Superior temporal gyrus (tissue), 1 donor: Measurements from ENCODE around the gene TTC28.

ENCODE experiments used
- DNase-seq: peaks from one replicate; pipeline ENCODE4 v3.0.0-alpha.2; 2016; ENCODE audit errors: extremely low spot score

Gene TTC28

DNA sequence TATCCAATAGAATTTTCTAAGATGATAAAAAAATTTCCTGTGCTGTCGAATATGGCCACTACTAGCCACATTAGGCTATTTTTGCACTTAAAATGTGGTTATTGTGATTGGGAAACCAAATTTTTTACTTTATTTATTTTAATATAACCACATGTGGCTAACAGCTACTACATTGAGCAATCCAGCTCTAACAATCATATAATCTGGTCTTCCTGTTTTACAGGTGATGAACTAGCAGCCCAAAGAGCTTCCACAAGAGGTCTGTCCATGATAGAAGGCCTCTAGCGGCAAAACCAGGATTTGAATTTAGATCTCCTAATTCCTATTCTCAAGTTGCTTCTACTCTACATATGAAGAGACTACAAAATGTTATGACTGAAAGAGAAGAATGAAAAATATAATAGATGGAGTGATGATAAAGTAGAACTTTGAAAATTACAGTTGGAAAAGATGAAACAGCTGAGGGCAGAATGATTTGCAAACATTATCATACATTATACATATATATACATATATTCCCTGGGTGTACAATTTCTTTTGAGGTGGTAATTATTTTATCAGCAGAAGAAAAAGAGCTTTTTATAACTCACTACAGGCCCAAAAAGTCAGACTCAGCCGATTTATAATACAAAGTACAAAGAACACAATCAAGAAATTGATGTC, 397.1 kb downstream of the TTC28 start:
- DNase-seq: no peak

DNA sequence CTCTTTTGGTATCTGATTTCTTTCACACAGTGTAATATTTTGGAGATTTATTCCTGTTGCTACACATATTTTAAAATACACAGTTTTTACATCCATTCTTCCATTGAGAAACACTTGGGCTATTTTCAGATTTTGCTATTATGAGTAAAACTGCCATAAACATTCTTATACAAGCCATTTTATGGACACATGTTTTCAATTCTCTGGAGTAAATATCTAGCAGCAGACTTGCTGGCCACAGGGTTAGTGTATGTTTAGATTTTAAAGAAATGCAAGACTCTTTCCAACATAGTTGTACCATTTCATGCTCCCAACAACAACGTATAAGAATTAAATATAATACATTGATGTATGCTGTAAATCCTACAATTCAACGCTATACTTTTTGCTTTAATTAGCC, 399.8 kb downstream of the TTC28 start:
- DNase-seq: no peak

DNA sequence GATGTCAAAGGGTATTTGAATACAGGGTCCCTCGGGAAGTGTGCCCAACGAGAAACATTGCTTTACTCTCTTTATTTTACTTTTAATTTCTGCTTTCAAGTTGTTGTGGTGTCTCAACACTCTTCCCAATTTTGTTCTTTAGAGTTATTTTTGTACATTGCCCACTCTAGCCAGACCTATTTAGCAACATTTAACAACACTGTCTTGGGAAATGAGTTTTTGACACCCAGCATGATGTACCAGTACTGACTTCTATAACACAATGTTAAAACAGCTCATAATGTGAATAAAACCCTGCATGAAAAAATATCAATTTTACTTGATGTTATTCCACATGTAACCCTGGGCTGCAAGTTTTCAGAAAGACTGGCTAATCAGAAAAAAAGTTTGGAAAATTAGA, 410.4 kb downstream of the TTC28 start:
- DNase-seq: no peak

DNA sequence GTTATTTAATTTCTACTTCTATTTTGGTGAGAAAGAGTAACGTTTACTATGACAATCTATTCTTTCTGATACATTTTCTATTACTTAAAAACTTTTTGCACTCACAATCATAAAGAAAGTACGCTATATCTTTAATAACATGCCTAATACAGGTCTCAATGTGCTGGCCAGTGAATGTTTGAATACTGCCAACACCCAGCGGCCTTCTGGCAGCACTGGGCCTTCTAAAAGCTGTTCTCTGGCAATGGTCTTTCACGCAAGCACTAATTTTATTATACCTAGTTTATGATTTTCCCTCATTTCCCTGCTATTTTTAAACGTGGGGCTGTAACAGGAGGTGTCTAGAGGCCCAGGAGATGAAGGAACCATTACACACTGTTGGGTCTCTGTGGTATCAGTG, 410.8 kb downstream of the TTC28 start:
- DNase-seq: no peak

DNA sequence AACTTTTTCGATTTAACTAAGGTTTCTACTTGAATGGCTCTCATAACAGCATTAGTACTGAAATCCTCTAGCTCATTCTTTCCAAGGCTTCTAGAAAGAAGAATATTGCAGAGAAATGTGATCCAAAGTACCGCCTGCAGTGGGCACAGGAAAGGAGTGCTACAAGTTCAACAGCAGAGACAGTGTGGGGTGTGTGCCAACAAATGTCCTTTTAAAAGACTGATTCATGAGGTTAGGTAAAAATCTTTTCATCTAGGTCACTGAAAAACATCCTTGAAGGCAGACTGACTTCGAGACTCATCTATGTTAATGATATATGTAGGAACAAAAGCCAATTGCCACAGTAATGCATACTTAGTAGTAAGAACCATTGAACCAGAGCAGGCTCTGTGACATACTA, 411.5 kb downstream of the TTC28 start:
- no peak for DNase-seq

DNA sequence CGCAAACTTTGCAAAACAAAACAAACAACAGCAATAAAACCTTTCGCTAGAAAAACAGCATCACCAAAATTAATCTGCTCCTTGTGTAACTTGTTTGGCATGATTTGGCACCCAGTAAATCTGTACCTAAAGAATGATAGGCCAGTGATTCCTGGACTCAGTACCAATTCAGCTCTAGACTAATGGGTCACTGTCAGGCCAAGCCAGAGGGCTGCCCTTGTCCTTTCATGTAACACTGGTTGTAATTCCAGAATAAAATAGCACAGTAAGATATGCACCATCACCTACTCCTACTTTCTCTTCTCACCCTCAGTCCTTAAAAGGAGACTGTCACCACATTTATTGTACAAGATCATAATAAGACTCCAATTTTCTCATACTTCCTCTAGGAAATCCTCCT, 419.0 kb downstream of the TTC28 start:
- no peak for DNase-seq

DNA sequence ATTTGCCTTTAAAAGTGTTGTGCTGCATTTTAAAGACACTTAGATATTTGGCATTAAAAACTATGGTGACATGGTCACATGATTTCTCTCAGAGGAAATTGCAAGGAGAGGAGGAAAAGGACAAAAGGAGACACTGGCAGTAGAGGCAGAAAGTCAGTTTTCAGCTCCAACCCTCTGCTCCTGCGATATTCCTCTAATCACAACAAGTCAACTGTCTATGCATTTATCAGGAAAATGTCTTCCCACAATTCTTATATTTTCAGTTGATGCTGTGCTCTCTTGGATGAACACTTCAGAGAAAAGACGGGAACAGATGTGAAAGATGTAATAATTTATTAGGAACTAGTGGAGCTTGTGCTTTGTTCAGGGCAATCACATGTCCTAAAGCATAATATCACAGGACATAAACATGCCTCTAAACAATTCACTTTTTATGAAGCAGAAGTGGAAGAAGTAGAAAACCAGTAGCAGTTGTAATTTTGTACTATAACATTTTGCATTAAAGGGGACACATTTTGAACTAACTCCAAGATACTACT, 419.8 kb downstream of the TTC28 start:
- no peak for DNase-seq

DNA sequence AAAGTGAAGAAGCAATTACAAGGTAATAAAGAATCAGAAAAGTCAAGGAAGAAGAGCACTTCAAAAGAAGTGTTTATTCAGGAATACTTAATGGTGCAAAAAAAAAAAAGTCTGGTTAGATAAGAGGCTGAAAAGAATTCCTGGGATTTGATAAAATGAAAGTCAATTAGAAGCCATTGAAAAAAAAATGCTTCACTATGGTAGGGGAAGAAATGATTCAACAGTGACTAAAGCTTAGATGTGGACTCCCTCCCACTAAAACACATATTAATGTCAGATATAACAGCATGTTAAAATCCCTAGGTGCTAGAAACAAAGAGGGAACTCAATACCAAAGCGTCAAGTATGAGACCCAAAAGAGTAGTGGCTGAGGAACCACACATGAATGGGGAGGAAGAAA, 425.2 kb downstream of the TTC28 start:
- no peak for DNase-seq

DNA sequence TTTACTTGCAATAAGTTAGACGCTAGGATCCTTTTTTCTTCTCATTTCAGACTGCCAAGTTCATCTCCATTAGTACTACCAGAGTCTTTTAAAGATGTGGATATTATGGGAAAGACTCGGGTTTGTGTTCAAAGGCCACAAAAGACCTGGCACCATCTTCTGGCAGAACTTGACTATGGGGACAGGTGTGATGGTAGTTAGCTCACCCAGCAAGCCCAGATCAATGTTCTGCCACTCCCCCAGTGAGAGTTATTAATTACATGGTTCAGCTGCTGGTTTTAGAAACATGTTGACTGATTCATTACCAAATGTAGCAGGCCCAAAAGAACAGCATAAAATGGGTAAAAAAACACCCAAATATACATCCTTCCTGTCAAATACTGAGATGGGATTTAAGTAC, 427.1 kb downstream of the TTC28 start:
- DNase-seq: no peak

DNA sequence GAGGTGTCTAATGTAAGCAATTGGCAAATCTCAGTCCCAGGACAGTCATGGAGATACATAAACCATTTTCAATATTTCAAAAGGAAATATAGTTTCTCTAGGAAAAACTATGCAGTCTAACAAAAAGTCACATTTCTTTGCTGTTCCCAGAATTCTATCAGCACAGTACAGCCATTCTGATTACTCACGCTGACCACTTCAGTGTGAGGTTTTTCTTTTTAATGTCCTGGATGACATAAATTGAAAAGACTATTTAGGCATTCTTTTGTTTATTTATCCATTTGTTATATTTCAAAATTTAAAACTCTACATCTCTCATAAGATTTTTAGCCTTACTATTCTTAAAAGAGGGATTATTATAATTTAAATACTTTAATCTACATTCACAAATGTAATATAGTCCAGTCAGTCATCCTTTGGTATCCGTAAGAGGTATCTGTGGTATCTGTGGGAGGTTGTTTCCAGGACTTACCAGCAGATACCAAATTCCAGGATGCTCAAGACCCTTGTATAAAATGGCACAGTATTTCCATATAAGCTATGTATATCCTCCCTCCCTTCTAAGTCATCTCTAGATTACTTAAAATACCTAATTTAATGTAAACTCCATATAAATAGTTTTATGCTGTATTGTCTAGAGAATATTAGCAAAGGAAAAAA, 429.5 kb downstream of the TTC28 start:
- no peak for DNase-seq

DNA sequence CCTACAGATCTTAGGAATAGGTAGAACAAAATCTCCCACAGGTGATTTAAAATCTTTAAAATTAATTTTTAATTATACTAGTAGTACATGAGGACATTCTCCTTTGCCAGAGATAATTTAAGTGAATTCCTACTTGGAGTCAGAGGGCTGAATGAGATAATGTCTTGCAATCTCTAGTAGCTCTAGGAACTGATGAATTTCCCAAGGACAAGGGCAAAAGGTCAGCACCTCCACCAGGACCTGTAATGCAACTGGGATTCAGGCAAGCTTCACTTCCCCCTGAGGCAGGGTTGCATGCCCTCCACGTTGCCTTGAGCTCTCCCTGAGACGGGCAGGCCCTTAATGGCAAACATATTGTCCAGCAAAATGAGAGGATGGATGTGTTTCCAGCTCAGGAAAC, 430.2 kb downstream of the TTC28 start:
- no peak for DNase-seq

DNA sequence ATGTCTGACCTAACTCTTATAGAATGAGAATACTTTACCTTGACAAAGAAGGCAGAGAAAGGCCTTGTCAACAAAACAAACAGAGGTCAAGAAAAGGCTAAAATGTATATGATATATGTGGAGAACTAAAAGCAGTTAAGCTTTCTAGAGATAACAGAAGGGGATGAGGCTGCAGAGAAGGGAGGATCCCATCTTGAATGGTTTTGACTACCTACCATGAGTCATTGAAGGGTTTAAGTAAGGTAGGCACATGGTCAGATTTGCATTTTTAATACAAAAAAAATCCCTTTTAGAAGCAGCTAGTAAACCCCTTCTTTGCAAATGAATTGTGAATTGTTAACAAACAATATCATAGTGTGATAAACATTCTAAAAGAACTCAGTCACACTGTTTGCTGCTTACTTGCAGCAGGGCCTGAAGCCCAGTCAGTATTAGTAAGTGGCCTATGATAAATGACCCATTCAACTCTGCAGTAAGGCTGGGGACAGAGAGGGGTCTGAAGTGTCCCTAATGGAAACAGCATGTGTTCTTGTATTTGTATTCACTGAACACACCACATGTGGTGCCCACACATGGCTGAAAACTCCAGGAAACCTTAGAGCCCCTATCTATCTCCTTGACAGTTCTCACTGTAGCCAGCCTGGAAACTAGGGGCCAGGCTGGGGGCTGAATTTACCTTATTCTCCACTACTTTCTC, 431.8 kb downstream of the TTC28 start:
- peak; percentile 76 for DNase-seq

DNA sequence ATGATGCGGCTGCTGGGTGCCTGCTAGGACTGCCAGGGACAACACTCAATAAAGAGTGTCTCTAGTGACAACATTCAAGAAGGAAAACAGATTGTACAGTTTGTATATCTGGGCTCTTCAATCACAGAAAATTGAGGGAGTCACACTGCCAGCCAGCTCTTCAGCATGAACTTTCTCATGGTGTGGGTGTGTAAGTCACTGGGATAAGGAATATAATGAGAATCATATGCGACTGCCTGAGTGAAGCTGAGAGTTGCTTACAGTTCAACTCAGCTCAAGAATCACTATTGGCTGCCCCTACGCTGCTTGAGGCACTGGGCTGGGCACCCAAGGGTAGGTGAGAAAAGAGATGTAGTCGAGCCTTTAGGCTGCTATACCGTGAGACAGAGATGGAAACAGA, 432.5 kb downstream of the TTC28 start:
- no peak for DNase-seq

DNA sequence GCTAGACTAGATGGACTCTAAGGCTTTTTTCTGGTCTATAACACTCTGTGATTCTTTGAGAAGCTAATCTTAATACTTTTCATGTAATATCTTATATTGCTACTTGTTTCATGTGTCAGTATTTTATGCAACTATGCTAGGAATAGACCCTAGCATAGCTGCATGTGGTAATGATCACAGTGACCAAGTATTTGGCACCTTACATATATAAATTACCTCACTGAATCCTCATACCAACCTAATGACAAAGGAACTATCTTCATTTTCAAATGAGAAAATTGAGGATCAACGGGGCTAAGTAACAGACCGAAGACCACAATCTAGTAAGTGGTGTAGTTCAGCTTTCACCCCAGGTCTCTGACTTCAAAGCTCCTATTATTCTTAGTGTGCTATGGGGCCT, 433.2 kb downstream of the TTC28 start:
- DNase-seq: no peak

DNA sequence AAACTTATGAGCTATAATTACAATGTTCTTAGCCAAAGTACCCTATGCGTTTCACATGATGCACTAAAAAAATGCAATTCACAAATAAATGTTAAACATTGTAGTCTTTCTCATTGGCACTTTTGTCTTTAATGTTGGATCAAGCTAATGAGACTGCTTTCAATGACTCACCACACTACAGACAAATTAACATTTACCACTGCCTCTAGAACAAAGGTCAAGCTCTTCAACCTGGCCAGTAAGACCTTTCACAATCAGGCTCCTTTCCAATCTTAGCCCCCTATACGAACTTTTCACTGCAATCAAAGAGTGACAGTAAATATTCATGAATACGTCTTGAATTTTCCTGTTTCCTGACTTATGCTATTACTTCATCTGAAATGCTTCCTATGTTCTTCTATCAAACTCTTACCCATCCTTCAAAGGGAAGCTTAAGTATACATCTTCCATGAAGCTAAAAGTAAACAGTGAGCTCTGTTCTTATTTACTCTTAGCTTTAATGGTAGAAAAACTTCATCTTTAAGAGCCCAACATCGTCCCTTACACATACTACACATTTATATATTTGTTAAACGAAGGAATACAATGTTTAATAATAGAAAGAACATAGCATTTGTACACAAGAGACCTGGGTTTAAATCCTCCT, 433.9 kb downstream of the TTC28 start:
- DNase-seq: no peak

DNA sequence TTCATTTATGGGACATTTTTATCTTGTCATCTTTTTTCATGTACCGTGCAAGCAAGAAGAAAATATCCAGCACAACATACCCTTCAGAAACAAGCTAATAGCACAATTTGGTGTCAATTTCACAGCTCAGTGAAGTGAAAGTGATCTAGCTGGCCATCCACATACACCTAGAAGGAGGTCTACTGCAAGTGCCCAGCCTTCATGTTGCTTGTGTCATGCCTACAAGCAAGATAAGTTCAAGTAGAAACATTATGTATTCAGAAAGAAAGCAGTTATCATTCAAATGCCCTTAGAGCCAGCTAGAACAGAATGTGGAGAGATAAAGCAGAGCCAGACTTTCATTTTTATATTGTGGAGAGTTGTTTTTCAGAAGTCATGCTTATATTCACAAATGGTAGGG, 434.9 kb downstream of the TTC28 start:
- DNase-seq: no peak

DNA sequence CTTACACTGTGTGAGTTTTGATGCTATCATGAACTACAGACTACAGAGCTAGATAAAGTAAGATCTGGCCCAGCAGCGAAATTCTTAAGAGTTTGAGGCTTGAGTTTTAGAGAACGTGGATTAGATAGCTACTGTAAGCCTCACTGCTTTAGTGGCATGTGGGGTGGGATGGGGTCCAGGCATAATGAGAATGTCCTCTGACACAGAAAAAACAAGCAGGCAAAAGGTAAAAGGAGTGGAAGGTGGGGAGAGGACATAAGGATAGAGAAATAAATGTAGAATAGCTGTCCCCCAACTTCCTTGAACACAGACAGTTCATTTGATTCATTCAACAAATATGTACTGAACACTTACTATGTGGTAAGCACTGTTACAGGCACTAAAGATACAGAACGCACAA, 436.1 kb downstream of the TTC28 start:
- no peak for DNase-seq

DNA sequence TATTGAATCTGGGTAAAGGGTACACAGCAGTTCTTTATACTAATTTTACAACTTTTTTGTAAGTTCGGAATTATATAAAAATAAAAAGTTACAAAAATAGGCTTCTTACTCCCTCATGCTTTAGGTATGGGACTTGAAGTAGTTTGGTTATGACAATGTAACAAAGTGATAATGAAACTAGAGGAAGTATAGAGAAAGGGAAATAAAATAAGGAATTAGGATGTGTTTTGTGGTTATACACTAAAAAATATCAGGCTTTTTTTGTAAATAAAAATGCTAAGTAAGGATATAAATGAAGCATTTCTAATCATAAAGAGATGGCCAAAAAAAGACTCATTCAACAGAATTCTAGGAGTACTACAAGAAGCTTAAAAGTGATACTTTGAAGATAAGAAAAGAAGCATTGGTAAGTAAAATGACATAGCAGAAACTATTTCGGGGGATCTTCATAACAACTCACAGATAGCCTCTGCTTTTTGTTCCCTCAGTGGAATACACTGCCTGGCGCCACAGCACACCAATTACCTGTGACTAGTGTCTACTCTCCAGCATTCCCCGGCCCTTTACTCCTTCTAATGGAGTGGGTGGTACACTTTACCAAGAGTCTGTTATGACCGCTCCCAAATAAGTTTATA, 437.9 kb downstream of the TTC28 start:
- DNase-seq: no peak

DNA sequence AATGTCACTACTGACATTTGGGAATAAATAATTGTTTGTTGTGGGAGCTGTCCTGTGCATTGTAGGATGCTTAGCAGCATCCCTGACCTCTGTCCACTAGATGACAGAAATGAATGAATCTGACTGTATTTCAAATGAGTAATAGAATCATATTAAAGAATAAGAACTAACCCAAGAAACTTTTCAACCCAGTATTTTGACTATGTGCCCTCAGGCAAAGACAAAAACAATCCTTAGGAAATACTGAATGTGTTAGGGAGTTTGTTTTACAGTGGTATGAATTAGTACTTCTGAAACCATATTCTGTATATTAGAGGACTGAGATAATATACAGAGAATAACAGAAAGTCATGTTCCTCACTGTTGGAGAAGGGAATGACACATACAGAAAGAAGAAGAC, 439.7 kb downstream of the TTC28 start:
- no peak for DNase-seq

DNA sequence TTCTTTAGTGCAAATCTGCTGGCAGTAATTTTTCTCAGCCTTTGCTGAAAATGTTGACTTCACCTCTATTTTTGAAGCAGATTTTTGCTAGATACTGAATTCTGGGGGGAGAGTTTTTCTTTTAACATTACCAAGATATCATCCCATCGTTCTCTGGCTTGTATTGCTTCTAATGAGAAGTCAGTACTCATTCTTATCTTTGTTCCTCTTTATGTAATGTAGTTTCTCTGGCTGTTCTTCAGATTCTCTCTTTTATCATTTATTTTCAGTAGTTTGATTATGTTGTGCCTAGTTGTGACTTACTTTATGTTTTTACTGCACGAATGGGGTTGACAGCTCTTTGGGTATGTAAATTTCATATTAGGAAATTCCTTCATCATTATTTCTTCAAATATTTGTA, 441.9 kb downstream of the TTC28 start:
- DNase-seq: no peak

DNA sequence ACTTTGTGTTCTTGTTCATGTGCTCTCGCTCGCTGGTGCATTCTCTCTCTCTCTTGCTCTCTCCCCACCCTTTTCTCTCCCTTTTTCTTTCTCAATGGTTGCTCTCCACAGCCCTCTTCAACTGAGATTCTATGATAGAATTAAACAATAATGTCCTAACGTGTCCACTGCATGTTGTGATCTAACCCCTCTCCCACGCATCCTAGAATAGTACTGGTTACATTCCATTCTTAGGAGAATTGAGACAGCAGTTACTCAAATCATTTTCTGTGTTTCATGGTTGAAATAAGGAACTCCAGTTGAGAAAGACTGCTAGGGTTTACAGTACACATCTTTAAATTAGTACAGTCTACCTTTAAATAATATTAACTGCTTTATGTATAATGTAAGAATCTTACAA, 442.5 kb downstream of the TTC28 start:
- no peak for DNase-seq

DNA sequence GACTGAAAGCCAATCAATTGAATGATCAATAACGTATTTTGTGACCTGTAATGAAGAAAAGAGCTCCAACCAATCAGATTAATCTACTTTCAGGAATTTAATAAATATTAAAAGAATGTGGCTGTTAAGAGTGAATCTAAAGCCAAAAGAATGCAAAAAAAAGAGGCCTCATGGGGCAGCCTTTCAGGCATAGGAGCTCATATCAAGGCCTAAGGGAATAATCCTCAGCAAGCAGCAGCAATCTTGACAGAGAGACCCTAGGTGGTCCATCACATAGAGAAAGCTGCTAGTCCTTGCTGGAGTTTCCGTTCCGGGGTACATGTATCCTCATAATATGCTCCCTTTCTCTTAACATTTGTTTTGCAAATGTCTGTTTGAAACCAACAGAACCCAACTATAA, 447.4 kb downstream of the TTC28 start:
- no peak for DNase-seq
